Measurements from ENCODE around the gene TBCB.
"Not testable (repeated sequence)": the region's sequence is repeated elsewhere in the genome, so short reads cannot be mapped to it uniquely, and the experiment has no call there.

Gene TBCB

GRCh38 chr19:36173846-36174245 lies 58.6 kb downstream of the TBCB start:
- not testable (repeated sequence) for DNase-seq (ENCODE audit: low spot score)
